T-helper 17 cell (primary cell): Measurements from ENCODE around the gene SNAPC4. TPM values are rescaled to one million over a fixed set of nuclear protein-coding genes. Genes with fewer than 3 reads are reported as not detected.
"Not testable (repeated sequence)": the region's sequence is repeated elsewhere in the genome, so short reads cannot be mapped to it uniquely, and the experiment has no call there.

Experiments
- ATAC-seq: fragments of 150-1000 bp; cut with Tn5 transposase; 2 replicates; pipeline ENCODE4 v1.10.0; 2021; ENCODE audit warnings: mild to moderate bottlenecking, moderate library complexity
- DNase-seq, 3 donors: peaks; one replicate each; pipeline versions ENCODE4 v3.0.0 to v3.0.0-alpha.2; 2020 to 2021
- H3K9me3 ChIP-seq: one replicate; pipeline ENCODE4 v1.7.0; 2013; ENCODE audit warnings: low read length, mild to moderate bottlenecking; ENCODE audit not compliant: control insufficient read depth, poor library complexity, severe bottlenecking
- H3K27ac Mint-ChIP-seq: one replicate; pipeline ENCODE4 v1.8.0; 2022; ENCODE audit warnings: mild to moderate bottlenecking, moderate library complexity, mixed read lengths
- H3K27me3 Mint-ChIP-seq: one replicate; pipeline ENCODE4 v1.8.0; 2022; ENCODE audit warnings: mixed read lengths
- H3K36me3 Mint-ChIP-seq: one replicate; pipeline ENCODE4 v1.8.0; 2022; ENCODE audit warnings: low read depth, mixed read lengths
- H3K4me1 Mint-ChIP-seq: one replicate; pipeline ENCODE4 v1.8.0; 2022; ENCODE audit warnings: mild to moderate bottlenecking, mixed read lengths
- H3K4me3 Mint-ChIP-seq: one replicate; pipeline ENCODE4 v1.8.0; 2022; ENCODE audit warnings: mild to moderate bottlenecking, moderate library complexity, mixed read lengths
- total RNA-seq, 4 donors: library from RNA in 2 of 4; stranded (reverse) in 2 of 4; gene quantifications; one replicate each; pipeline ENCODE4 v1.2.3 and lab custom pipeline; 2022 to 2026

Gene SNAPC4
- total RNA-seq, 2 donors from 2014 or later, result 10.6 to 11.0 TPM

DNA sequence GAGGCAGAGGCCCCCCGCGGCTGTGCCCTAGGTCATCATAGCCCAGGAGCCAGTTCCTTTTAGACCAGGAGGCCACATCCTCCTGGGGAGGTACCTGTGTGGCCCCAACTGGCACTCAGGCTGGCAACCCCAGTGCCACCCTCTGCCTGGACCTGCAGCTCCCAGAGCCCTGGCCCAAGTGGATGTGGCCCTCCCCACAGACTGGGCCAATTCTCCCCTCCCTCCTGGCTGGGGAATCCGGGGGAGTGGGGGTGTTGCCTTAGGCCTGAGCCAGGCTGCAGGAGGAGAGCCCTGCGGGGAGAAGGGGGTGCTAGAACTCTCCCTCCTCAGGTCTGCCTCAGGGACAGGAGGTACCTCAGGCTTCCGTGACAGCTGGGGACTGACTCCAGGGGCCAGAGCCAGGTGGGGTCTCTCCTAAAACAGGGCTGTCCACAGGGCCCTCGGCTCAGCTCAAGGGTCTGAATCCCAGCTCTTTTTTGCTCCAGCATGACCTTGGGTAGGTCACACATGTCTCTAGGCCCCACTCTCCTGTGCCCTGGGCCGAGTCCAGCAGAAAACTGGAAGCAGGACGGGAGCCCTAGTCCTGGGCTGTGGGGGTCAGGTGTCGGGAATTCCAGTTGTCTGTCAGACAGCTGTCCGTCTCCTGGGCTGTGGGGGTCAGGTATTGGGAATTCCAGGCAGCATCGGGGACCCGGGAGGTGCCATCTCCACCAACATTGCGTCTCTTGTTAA, 46.0 kb downstream of the SNAPC4 start:
- H3K27ac Mint-ChIP-seq, result no peak overlapping the region
- peaks cover 2% of the 10 kb centered on the region for H3K4me1 Mint-ChIP-seq
- H3K9me3 ChIP-seq, result no peaks in the 10 kb centered on the region
- H3K27me3 Mint-ChIP-seq, result no peaks in the 10 kb centered on the region
- no peak overlapping the region for H3K4me3 Mint-ChIP-seq
- DNase-seq, result no peak
- ATAC-seq, result no peak
- H3K36me3 Mint-ChIP-seq, result no peaks in the 10 kb centered on the region

DNA sequence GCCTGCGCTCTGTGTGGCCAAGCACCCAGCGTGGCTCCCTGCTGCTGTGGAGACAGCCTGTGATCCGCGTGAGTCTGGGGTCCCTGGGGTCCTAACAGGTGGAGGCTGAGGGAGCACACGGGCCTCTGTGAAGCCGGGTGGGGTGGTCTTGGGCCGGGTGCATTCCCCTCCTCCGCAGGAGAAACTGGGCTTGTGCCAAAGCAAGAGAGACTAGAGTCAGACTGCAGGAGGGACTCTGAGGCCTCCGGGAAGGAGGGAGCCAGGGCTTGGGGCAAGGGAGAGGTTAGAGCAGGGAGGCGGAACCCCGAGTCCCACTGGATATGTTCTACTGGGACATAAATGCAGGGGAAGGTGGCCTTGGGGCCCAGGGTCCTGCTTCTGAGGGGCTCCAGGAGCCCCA, 46.9 kb downstream of the SNAPC4 start:
- Mint-ChIP-seq H3K27me3 (no peaks in the 10 kb centered on the region), H3K36me3 (no peaks in the 10 kb centered on the region), H3K4me3 (no peak overlapping the region), H3K27ac (peak overlapping the region; percentile 62), H3K4me1 (peaks cover 2% of the 10 kb centered on the region)
- ATAC-seq (no peak), DNase-seq (no peak)
- H3K9me3 ChIP-seq, result no peaks in the 10 kb centered on the region

DNA sequence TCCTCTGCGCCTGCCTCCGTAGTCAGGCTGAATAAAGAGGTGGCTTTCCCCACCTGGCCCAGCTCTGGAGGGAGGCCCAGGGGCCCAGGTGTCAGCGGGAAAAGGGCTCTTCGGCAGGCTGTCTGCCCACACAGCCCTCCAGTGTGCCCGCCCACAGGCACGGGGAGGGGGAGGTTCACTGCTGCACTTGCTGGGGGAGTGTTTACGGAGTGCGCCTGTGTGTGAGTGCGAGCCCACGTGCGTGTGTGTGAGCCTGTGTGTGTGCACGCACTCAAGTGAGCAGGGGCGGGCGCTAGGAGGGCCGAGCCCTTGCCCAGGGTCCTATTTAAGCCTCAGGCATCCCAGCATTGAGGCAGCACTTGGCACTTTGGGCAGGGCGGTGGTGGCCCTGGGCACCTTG, 47.3 kb downstream of the SNAPC4 start:
- Mint-ChIP-seq H3K27ac (peak overlapping the region; percentile 62), H3K36me3 (no peaks in the 10 kb centered on the region), H3K27me3 (no peaks in the 10 kb centered on the region), H3K4me3 (no peak overlapping the region), H3K4me1 (peaks cover 2% of the 10 kb centered on the region)
- no peaks in the 10 kb centered on the region for H3K9me3 ChIP-seq
- DNase-seq (no peak), ATAC-seq (peak; percentile 20)

DNA sequence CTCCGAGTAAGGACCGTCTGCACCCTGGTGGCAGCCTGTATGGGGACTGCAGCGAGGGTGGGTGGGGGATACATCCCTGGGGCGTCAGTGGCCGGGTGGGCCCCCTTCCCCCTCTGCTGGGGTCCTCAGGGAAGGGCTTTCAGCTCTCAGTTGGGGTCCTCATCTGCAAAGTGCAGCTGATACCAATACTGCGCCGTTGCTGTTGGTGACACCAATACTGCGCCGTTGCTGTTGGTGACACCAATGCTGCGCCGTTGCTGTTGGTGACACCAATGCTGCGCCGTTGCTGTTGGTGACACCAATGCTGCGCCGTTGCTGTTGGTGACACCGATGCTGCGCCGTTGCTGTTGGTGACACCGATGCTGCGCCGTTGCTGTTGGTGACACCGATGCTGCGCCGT, 48.1 kb downstream of the SNAPC4 start:
- not testable (repeated sequence) for H3K36me3 Mint-ChIP-seq, DNase-seq, H3K9me3 ChIP-seq, H3K4me1 Mint-ChIP-seq, H3K27me3 Mint-ChIP-seq, H3K27ac Mint-ChIP-seq, ATAC-seq, H3K4me3 Mint-ChIP-seq

DNA sequence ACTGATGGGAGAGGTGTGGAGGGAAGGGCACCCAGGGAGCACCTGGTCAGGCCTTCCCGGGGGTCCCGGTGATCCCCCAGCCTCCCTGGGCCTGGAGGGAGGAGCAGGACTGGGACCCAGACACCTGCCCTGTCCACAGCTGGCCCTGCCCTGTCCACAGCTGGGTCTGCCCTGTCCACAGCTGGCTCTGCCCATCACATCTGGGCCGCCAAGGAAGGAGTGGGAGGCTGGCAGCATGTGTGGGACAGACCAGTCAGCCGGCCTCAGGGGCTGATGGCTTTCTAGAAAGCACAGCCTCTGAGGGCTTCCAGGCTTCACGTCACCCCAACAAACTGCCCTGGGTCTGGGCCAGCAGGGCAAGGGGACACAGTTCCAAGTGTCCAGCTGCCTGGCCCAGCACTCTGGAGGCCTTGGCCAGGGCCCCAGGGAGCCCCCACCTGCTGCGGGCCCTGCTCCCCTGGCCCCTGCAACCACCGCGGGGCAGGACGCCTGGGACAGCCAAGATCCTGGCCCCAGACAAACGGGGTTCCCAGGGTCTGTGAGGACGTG, 48.6 kb downstream of the SNAPC4 start:
- no peaks in the 10 kb centered on the region for H3K9me3 ChIP-seq
- H3K4me1 Mint-ChIP-seq, result no peaks in the 10 kb centered on the region
- H3K36me3 Mint-ChIP-seq, result no peaks in the 10 kb centered on the region
- ATAC-seq (no peak), DNase-seq (no peak)
- no peak overlapping the region for H3K4me3 Mint-ChIP-seq
- no peaks in the 10 kb centered on the region for H3K27me3 Mint-ChIP-seq
- H3K27ac Mint-ChIP-seq, result no peak overlapping the region

Other genes starting within 250 kb of the SNAPC4 start
- gene LHX3, start 195.0 kb downstream of the SNAPC4 start, total RNA-seq, result under 1 TPM; 0.10 to 0.18 TPM
- 10 to 100 TPM; 12.6 to 15.5 TPM for gene QSOX2, start 154.4 kb downstream of the SNAPC4 start, total RNA-seq
- under 1 TPM in 1 of 2 donors, not detected in 1; 0.12 TPM for gene CCDC187, start 96.1 kb downstream of the SNAPC4 start, total RNA-seq
- 10 to 100 TPM in 1 of 2 donors, 1 to 10 TPM in 1; 7.4 to 10.8 TPM for gene GPSM1, start 72.6 kb downstream of the SNAPC4 start, total RNA-seq
- gene DNLZ, start 36.4 kb downstream of the SNAPC4 start, total RNA-seq, result 10 to 100 TPM; 19.3 to 28.6 TPM
- 1 to 10 TPM in 1 of 2 donors, under 1 TPM in 1; 0.86 to 1.9 TPM for gene CARD9, start 26.5 kb downstream of the SNAPC4 start, total RNA-seq
- 10 to 100 TPM; 46.5 to 51.8 TPM for gene ENTR1, start 10.4 kb upstream of the SNAPC4 start, total RNA-seq
- gene PMPCA, start 10.5 kb upstream of the SNAPC4 start, total RNA-seq, result 10 to 100 TPM; 62.2 to 80.3 TPM
- 10 to 100 TPM; 26.0 to 32.7 TPM for gene INPP5E, start 39.7 kb upstream of the SNAPC4 start, total RNA-seq
- 10 to 100 TPM; 71.7 to 74.7 TPM for gene SEC16A, start 82.9 kb upstream of the SNAPC4 start, total RNA-seq
- 10 to 100 TPM; 31.7 to 37.5 TPM for gene NOTCH1, start 145.9 kb upstream of the SNAPC4 start, total RNA-seq